H1 (cell line): ENCODE results near the gene CAMK2D. TPM values are rescaled to one million over a fixed set of nuclear protein-coding genes. Genes with fewer than 3 reads are reported as not detected.

ENCODE experiments used
- BACH1 ChIP-seq: IDR thresholded peaks from 2 replicates; pipeline ENCODE4 v1.6.1; 2012; ENCODE audit warnings: low read length, improper control_type of control experiment
- BCL11A ChIP-seq, 2 experiments: IDR thresholded peaks; one replicate each; pipeline ENCODE4 v1.6.1; 2011; ENCODE audit warnings: low read depth in 2 of 2, low read length in 2 of 2, mild to moderate bottlenecking in 2 of 2
- CEBPB ChIP-seq: IDR thresholded peaks from 2 replicates; pipeline ENCODE4 v1.6.1; 2012; ENCODE audit warnings: low read depth, low read length
- CHD2 ChIP-seq: IDR thresholded peaks from 2 replicates; pipeline ENCODE4 v1.6.1; 2012; ENCODE audit warnings: low read length, improper control_type of control experiment
- CHD7 ChIP-seq: fragments of 300-600 bp; sonication (generic); IDR thresholded peaks from 2 replicates; pipeline ENCODE4 v1.7.1; 2012; ENCODE audit warnings: low read length, moderate library complexity, mild to moderate bottlenecking, inconsistent platforms; ENCODE audit not compliant: insufficient replicate concordance
- CTBP2 ChIP-seq: IDR thresholded peaks from 2 replicates; pipeline ENCODE4 v1.7.0; 2011; ENCODE audit warnings: borderline replicate concordance, mild to moderate bottlenecking, moderate library complexity, mixed read lengths, low read length; ENCODE audit not compliant: insufficient read depth, insufficient read length
- EGR1 ChIP-seq: IDR thresholded peaks from 2 replicates; pipeline ENCODE4 v1.6.1; 2011; ENCODE audit warnings: low read depth, low read length, borderline replicate concordance
- GTF2F1 ChIP-seq: IDR thresholded peaks from 2 replicates; pipeline ENCODE4 v1.6.1; 2012; ENCODE audit warnings: low read depth, low read length, improper control_type of control experiment, borderline replicate concordance
- KDM4A ChIP-seq: IDR thresholded peaks from one replicate; pipeline ENCODE4 v1.7.1; 2012; ENCODE audit warnings: low read depth, mild to moderate bottlenecking, moderate library complexity, low read length, inconsistent platforms; ENCODE audit not compliant: severe bottlenecking
- SIN3A ChIP-seq, 2 experiments: IDR thresholded peaks in 1 of 2; conservative IDR thresholded peaks in 1 of 2; 2 replicates each; pipeline ENCODE4 v1.6.1; 2011 to 2012; ENCODE audit warnings: low read length in 2 of 2, improper control_type of control experiment in 1 of 2, low read depth in 1 of 2, mild to moderate bottlenecking in 1 of 2
- SP2 ChIP-seq: IDR thresholded peaks from 2 replicates; pipeline ENCODE4 v1.6.1; 2012; ENCODE audit warnings: mild to moderate bottlenecking, low read length, inconsistent platforms
- SRF ChIP-seq: IDR thresholded peaks from 2 replicates; pipeline ENCODE4 v1.6.1; 2011; ENCODE audit warnings: mild to moderate bottlenecking, low read depth, low read length, moderate library complexity
- YY1 ChIP-seq: IDR thresholded peaks from 2 replicates; pipeline ENCODE4 v1.6.1; 2011; ENCODE audit warnings: low read depth, mild to moderate bottlenecking, low read length
- polyA plus RNA-seq, 7 experiments: library from polyadenylated mRNA; depleted of rRNA in 3 of 7; stranded (reverse) in 5 of 7; unstranded in 2 of 7; fragments of >200 nt in 5 of 7; fragments of 200-250 nt in 2 of 7; gene quantifications; 1 replicate in 5 of 7; 2 replicates in 1 of 7; 4 replicates in 1 of 7; pipeline versions ENCODE4 v1.2.1 to v1.2.3, GENCODE V29; 2011 to 2013; ENCODE audit warnings: missing spikeins in 2 of 7, mixed read lengths in 2 of 7
- total RNA-seq: library from RNA; stranded (reverse); fragmentation: NEBNext Ultra II Directional; extraction: Animal tissue kit (Norgen Biotek cat#: 25700); gene quantifications from 2 replicates; pipeline ENCODE4 v1.2.1, GENCODE V29; 2021

Gene CAMK2D
- total and polyA plus RNA-seq, 2 of the 8 experiments (the other 6 are each of a cell fraction or from before 2014, with no cell fraction given) = 3.2 to 7.0 TPM

- TF ChIP-seq CHD7 (no peak), SRF (no peak), SIN3A (conservative IDR thresholded peaks at IDR 0.05 in 1 of 2, IDR thresholded peaks at IDR 0.05 in 1 of 2; ENCODE audit: low read depth in 1 of 2, low read length in 2 of 2) (no peak), YY1 (no peak), BCL11A (IDR thresholded peaks at IDR 0.05; ENCODE audit: low read depth in 2 of 2, low read length in 2 of 2) (no peak), KDM4A (no peak), GTF2F1 (no peak), CTBP2 (no peak), SP2 (no peak), BACH1 (no peak), CEBPB (no peak), EGR1 (no peak), CHD2 (no peak)
Observed at GRCh38 chr4:113445286-113445685, 316.3 kb downstream of the CAMK2D start (continued).
